Activated naive CD8-positive, alpha-beta T cell treated with anti-CD3 and anti-CD28 coated beads, Interleukin-2, amount 10 ng/mL, durations not matched to agents 7 days and 5 days (primary cell): ENCODE data around the gene TES. TPM values are rescaled to one million over a fixed set of nuclear protein-coding genes. Genes with fewer than 3 reads are reported as not detected.
A peak's percentile ranks its signal among the peaks of the same experiment; 100 is the strongest.

Experiments used
- ATAC-seq: fragments of 150-1000 bp; cut with Tn5 transposase; one replicate; pipeline ENCODE4 v1.10.0; 2021; ENCODE audit warnings: low read depth, moderate library complexity
- POLR2A ChIA-PET: fragments of 350-600 bp; sonication (Branson Sonifier 250); formaldehyde crosslinking; loops from one replicate; lab custom pipeline; 2021; ENCODE audit warnings: antibody characterized with exemption; lab: Charles Lee
- DNase-seq: peaks from one replicate; pipeline ENCODE4 v3.0.0; 2021
- H3K27ac Mint-ChIP-seq: one replicate; pipeline ENCODE4 v1.8.0; 2022; ENCODE audit warnings: mild to moderate bottlenecking, mixed read lengths
- H3K27me3 Mint-ChIP-seq: one replicate; pipeline ENCODE4 v1.8.0; 2022; ENCODE audit warnings: mild to moderate bottlenecking, moderate library complexity, mixed read lengths
- H3K36me3 Mint-ChIP-seq: one replicate; pipeline ENCODE4 v1.8.0; 2021; ENCODE audit warnings: mild to moderate bottlenecking, mixed read lengths
- H3K4me1 Mint-ChIP-seq: one replicate; pipeline ENCODE4 v1.8.0; 2021; ENCODE audit warnings: mixed read lengths
- H3K4me3 Mint-ChIP-seq: one replicate; pipeline ENCODE4 v1.8.0; 2022; ENCODE audit warnings: mild to moderate bottlenecking, moderate library complexity, mixed read lengths
- H3K9me3 Mint-ChIP-seq: one replicate; pipeline ENCODE4 v1.8.0; 2021; ENCODE audit warnings: mixed read lengths
- total RNA-seq, 2 experiments: library from RNA; stranded (reverse); gene quantifications; one replicate each; pipeline ENCODE4 v1.2.3, GENCODE V29; 2021

TES gene
- total RNA-seq, 2 experiments from 2014 or later, result 119 to 121 TPM

DNA sequence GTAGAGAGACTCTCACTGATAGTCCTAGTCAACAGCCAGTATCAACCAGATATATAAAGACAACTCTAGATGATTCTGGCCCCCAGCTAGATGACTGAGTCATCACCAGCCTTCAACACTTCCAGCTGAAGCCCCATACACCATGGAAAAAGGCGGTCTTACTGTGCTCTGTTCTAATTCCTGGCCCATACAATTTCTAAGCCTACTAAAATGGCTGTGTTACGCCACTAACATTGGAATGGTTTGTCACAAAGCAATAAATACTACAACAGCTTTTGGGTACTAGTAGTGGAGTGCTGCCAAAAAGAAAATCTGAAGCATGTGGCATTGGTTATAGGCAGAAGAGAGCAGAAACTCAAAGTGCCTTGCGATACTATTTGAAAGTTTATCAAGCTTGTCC lies 13.0 kb upstream of the TES start:
- ATAC-seq, result no peak
- Mint-ChIP-seq H3K4me1 (no peaks in the 10 kb centered on the region), H3K27me3 (peaks cover 10% of the 10 kb centered on the region), H3K4me3 (no peak overlapping the region), H3K36me3 (peaks cover 2% of the 10 kb centered on the region), H3K9me3 (no peaks in the 10 kb centered on the region), H3K27ac (no peak overlapping the region)
- DNase-seq, result no peak
- POLR2A ChIA-PET, result no interaction called here

DNA sequence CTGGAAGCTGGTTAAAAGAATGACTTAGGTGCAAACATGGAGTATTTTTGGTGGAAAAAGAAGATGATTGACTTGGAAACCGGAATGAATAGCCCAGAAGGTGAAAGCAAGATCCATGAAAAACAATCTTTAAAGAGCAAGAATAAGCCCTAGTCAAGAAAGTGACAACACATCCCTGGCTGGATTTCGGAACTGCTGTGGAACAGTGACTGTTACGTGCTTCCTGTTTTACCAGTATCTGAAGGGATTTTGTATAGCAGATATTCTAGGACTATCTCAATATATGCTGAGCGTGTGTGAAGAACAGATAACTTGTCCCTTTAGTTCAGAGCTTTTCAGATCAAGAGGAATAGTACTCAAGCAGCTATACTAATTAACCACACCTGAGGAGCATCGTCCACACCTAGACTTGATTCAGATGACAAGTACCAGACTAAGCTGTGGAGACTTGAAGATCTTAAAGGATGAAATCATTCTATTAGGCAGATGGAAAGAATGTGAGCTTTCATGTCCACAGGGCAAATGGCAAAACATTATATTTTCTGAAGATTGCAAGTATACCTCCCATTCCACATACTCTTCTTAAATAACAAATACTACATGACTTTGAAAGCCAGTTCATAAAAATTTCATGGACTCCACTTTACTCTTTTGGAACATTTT lies 11.5 kb upstream of the TES start:
- peaks cover 2% of the 10 kb centered on the region for H3K36me3 Mint-ChIP-seq
- no peak for ATAC-seq

DNA sequence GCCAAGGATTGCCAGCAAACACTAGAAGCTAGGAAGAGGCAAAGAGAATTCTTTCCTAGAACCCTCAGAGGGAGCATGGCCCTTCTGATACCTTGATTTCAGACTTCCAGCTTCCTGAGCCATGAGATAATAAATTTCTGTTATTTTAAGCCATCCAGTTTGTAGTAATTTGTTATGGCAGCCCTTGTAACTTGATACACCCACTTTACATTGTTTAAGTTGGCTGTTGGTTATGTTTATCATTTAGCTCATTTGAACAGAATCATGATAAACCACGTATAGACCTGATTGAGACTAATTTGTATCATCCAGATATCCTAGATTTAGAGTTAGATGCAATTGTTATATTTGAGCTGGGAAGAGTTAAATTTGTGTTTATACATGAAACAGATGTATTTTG lies 9.4 kb upstream of the TES start:
- H3K4me1 Mint-ChIP-seq, result no peaks in the 10 kb centered on the region
- H3K27ac Mint-ChIP-seq, result no peak overlapping the region

More for the DNA sequence above, 11.5 kb upstream of the TES start:
- Mint-ChIP-seq H3K27me3 (peaks cover 15% of the 10 kb centered on the region), H3K27ac (no peak overlapping the region), H3K4me3 (no peak overlapping the region), H3K4me1 (no peaks in the 10 kb centered on the region), H3K9me3 (no peaks in the 10 kb centered on the region)
- POLR2A ChIA-PET, result interaction anchor here (0.9 kb wide), 1 partner anchor 12 kb away, joined by 4 read pairs; the partner anchor contains the start of gene TES
- DNase-seq, result no peak

DNA sequence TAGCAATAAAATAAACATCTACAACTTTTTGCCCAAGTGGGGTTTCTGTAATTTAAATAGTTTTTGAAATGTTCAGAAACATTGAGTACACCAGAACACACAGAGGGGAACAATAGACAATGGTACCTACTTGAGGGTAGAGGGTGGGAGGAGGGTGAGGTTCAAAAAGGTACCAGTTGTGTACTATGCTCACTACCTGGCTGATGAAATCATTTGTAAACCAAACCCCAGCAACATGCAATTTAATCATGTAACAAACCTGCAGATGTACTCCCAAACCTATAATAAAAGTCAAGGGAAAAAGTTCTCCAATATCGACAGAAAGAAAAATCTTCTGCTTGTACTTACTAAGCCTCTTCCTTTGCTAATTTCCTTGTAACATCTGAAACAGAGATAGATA lies 4.2 kb upstream of the TES start:
- Mint-ChIP-seq H3K4me1 (peaks cover 7% of the 10 kb centered on the region), H3K4me3 (no peak overlapping the region), H3K9me3 (peaks cover 4% of the 10 kb centered on the region), H3K36me3 (peaks cover 4% of the 10 kb centered on the region), H3K27ac (no peak overlapping the region), H3K27me3 (peaks cover 10% of the 10 kb centered on the region)
- ATAC-seq (no peak), DNase-seq (no peak)
- POLR2A ChIA-PET, result no interaction called here

More for the DNA sequence above, 9.4 kb upstream of the TES start:
- DNase-seq (no peak), ATAC-seq (no peak)
- POLR2A ChIA-PET, result interaction anchor here (0.6 to 2.6 kb wide), 2 partner anchors 10 to 251 kb away, joined by 4 to 11 read pairs; partner anchors contain the start of gene TES
- Mint-ChIP-seq H3K27me3 (peaks cover 13% of the 10 kb centered on the region), H3K9me3 (no peaks in the 10 kb centered on the region), H3K4me3 (no peak overlapping the region), H3K36me3 (peaks cover 2% of the 10 kb centered on the region)

DNA sequence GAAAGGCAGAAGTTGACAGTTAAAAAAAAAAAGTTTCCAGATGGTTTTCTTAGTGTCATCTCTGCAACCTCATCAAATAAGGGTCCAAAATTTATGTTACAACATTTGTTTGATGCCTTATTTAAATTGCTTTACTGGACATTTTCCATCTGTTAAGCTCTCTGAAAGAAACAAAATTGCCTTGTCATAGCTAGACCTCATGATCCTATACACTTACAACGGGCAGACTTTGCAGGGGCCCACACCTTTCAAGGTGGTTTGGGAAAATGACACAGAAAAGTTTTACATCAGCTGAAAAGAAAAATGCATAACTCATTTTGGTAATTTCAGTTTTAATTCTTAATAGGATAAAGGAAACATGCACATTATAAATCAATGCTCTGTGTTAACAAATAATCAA lies 1.4 kb upstream of the TES start:
- Mint-ChIP-seq H3K27me3 (no peaks in the 10 kb centered on the region), H3K27ac (no peak overlapping the region), H3K4me3 (no peak overlapping the region), H3K36me3 (peaks cover 13% of the 10 kb centered on the region), H3K4me1 (peaks cover 22% of the 10 kb centered on the region), H3K9me3 (peaks cover 4% of the 10 kb centered on the region)
- DNase-seq (no peak), ATAC-seq (no peak)
- POLR2A ChIA-PET, result interaction anchor here (0.7 kb wide), 1 partner anchor 175 kb away, joined by 3 read pairs; no protein-coding TSS in a partner anchor

DNA sequence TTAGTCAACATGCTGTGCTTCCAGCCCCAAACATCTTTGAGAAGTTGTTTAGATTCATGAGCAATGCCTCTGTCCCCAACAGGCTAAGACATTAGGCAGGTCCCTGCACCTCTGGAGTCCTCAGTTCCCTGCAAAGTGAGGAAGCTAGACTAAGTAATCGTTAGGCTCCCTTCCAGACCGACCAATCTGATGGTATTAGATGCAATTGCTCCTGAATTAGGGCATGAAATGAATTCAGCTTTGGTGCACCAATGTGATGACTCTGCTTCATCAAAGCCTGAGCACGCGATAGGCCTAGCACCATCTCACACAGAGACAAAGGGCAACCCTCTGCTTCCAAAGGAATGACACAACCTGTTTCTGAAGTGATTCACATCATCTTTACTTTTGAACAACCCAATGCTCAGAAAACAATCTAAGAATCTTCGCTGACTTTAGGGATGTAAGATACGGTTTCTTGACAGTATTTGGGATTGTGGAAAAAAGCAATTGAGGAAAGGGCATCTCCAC lies 723 bp upstream of the TES start:
- ATAC-seq, result no peak
- peak overlapping the region; percentile 93 for H3K4me3 Mint-ChIP-seq
- no peak for DNase-seq
- no peaks in the 10 kb centered on the region for H3K27me3 Mint-ChIP-seq
- peaks cover 4% of the 10 kb centered on the region for H3K9me3 Mint-ChIP-seq
- H3K4me1 Mint-ChIP-seq, result peaks cover 27% of the 10 kb centered on the region
- H3K27ac Mint-ChIP-seq, result no peak overlapping the region
- POLR2A ChIA-PET, result interaction anchor here (1.0 to 2.7 kb wide), 10 partner anchors 8 to 743 kb away, joined by 3 to 23 read pairs (median 5); partner anchors contain the start of gene ST7
- peaks cover 15% of the 10 kb centered on the region for H3K36me3 Mint-ChIP-seq

DNA sequence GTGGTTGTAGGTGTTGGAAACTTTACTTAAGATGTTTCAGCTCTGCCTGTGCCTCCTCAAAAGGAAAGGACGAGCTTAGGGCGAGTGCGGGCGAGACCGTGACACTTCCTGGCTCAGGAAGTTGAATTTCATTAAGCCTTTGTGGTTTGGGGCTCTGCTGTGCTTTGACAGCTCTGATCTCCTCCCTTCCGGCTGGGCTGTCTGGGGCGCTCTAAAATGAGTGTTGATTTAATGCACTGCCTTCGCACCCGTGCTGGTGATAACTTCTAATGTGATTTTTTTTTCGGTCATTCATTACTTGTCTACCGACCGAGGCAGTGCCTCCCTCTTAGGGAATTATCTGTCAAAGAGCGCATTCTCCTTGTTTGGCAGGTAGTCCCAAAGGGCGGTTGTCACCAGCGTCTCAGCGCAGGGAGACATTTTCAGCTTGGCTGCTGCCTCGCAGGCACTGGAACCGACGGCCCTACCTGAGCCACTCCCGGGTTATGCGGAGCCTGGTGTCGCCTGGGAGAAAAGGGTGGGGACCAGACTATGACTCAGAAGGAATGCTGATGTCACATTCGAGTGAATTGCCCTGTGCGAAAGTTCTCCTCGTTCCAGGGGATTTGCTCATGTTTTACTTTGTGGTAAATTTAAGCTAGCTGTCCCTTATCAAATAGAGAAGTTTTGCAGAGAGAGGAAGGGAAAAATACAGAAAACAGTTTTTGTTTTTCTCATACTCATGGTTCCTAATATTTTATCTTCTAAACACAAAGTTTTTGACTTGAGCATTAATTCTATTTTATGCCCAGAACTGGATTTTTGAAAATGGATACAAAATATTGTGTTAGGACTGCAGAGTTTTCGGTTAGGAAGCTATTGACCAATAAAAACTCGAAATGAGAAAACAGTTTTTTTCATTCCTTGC lies 920 bp downstream of the TES start:
- Mint-ChIP-seq H3K4me1 (peaks cover 42% of the 10 kb centered on the region), H3K27me3 (no peaks in the 10 kb centered on the region), H3K36me3 (peaks cover 23% of the 10 kb centered on the region), H3K27ac (peak overlapping the region; percentile 96), H3K9me3 (peaks cover 4% of the 10 kb centered on the region), H3K4me3 (peak overlapping the region; percentile 97)
- ATAC-seq (peak; percentile 80), DNase-seq (peak; percentile 69)
- POLR2A ChIA-PET, result interaction anchor here (0.8 to 2.7 kb wide), 20 partner anchors 8 to 742 kb away, joined by 3 to 23 read pairs (median 4); partner anchors contain the start of gene ST7

DNA sequence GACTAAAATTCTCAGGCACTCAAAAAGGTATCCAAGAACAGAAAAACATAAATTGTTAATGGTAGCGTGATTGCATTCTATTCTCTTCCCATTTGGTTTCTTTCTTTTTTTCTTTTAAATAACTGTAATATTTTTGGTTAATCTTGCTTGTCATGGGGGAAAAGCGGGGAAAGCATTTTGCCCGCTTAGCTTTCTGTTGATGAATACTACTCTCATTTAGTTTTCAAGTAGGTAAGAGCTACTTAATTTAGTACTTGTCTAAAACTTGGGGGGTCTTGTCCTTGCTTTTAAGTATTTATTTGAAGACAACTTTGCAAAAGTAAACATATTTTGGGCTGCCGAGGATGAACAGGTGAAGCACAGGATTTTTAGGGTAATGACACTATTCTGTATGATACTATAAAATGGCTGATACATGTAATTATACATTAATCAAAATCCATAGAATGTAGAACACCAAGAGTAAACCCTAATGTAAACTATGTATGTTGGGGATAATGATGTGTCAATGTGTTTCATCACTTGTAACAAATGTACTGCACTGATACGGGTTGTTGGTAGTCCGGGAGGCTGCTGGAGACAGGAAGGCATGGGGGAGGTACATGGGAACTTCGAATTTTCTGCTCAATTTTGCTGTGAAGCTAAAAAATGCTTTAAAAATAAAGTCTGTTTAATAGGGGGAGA lies 1.7 kb downstream of the TES start:
- no peaks in the 10 kb centered on the region for H3K27me3 Mint-ChIP-seq
- H3K9me3 Mint-ChIP-seq, result peaks cover 4% of the 10 kb centered on the region
- no peak for ATAC-seq
- H3K4me1 Mint-ChIP-seq, result peaks cover 45% of the 10 kb centered on the region
- H3K36me3 Mint-ChIP-seq, result peaks cover 23% of the 10 kb centered on the region
- DNase-seq, result no peak
- POLR2A ChIA-PET, result interaction anchor here (1.0 to 2.7 kb wide), 6 partner anchors 8 to 67 kb away, joined by 4 to 23 read pairs (median 6); no protein-coding TSS in a partner anchor
- H3K27ac Mint-ChIP-seq, result peak overlapping the region; percentile 96
- peak overlapping the region; percentile 97 for H3K4me3 Mint-ChIP-seq

DNA sequence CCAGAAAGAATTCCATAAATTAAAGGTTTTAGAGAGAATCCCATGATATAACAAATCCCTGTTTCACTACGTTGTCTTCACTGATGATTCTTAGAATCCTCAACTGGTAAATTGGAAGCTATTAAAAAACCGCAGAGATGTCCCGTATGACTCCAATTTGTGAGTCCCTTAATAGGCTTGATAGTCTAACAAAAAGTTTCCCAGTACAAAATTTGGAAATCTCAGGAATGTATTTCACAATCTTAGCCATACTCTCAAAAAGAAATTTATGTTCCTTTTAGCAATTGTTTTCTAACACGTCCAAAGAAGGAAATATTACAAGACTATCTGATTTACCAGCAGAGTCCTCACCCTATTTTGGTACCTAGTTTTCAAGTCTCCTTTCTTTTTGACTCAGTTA lies 2.5 kb downstream of the TES start:
- DNase-seq (no peak), ATAC-seq (no peak)
- Mint-ChIP-seq H3K27ac (peak overlapping the region; percentile 68), H3K9me3 (peaks cover 3% of the 10 kb centered on the region), H3K27me3 (no peaks in the 10 kb centered on the region), H3K36me3 (peaks cover 21% of the 10 kb centered on the region), H3K4me3 (peak overlapping the region; percentile 97), H3K4me1 (peaks cover 50% of the 10 kb centered on the region)
- POLR2A ChIA-PET, result interaction anchor here (0.9 kb wide), 1 partner anchor 32 kb away, joined by 3 read pairs; no protein-coding TSS in a partner anchor

DNA sequence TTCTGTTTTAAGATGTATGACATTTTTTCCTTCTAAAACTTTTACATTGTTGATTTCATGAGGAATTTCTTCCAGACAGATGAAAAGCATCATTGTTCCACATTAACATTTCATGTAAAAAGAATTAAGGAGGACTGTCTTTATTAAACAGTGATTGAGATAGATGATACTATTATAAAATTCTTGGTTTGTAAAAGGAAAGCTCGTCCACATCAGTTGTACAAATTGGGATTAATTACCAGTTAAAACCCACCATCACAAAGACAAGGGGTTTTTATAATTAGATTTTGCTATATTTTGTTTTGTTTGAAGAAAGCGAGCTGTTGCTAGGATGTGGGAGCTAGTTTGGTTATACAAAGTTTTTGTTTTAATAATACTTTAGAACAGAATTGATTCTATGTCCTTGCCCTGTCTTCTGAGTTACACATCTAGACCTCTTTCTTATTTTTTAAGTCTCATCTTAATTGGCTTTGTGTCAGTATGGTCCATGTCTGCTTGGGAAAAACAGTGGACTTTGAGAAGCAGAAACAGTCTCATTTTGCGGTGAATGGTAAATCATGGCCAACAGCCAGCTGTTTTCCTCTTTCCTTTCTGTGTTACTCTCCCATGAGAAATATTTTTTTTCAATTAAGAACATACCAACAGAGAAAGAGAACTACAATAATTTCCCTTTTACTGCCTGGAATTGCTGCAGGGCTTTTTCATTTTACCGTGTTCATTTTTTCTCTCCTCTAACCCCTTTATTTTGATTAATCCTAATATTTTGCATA lies 3.2 kb downstream of the TES start:
- ATAC-seq (no peak), DNase-seq (no peak)
- H3K9me3 Mint-ChIP-seq, result no peaks in the 10 kb centered on the region
- peak overlapping the region; percentile 68 for H3K27ac Mint-ChIP-seq
- peaks cover 21% of the 10 kb centered on the region for H3K36me3 Mint-ChIP-seq
- H3K27me3 Mint-ChIP-seq, result no peaks in the 10 kb centered on the region
- POLR2A ChIA-PET, result interaction anchor here (0.9 kb wide), 1 partner anchor 33 kb away, joined by 3 read pairs; no protein-coding TSS in a partner anchor
- H3K4me1 Mint-ChIP-seq, result peaks cover 56% of the 10 kb centered on the region
- H3K4me3 Mint-ChIP-seq, result peak overlapping the region; percentile 97

DNA sequence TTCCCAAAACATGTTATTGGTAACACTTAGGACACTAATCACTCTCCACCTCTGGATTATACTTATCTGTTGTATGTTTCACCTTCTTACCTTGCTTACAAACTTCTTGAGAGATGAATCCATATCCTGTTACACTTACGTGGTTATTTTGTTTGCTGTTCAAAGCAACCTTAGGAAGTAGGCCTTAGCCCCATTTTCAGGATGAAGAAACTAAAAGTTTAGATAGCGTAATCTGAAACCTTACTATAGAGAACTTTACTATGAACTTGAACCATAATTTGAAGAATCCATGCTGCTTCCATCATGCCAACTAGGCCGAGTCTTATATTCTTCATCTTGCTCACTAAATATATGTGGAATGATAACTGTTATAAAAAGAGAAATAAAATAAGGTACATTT lies 4.6 kb downstream of the TES start:
- H3K27ac Mint-ChIP-seq, result peak overlapping the region; percentile 11
- DNase-seq, result no peak
- POLR2A ChIA-PET, result no interaction called here
- H3K36me3 Mint-ChIP-seq, result peaks cover 25% of the 10 kb centered on the region
- no peaks in the 10 kb centered on the region for H3K9me3 Mint-ChIP-seq
- ATAC-seq, result no peak
- no peaks in the 10 kb centered on the region for H3K27me3 Mint-ChIP-seq
- peaks cover 62% of the 10 kb centered on the region for H3K4me1 Mint-ChIP-seq
- H3K4me3 Mint-ChIP-seq, result peak overlapping the region; percentile 47

DNA sequence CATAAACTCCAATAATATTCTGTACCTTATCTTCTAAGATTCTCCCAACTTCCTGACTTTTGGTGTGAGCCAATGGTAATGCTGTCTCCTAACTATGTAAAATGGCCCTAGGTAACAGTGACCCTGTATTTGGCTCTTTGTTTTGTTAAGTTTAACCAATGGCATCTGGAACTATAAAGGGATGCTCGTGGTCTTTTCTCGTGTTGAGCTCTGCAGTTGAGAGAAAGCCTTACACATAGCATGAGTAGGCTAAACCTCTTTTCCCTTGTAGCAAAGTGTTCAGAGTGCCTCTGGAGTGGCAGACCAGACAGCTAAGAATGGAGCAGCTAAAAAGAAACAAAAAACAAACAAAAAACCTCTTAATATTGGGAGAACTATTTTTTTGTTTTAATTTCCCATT lies 5.2 kb downstream of the TES start:
- Mint-ChIP-seq H3K4me3 (peak overlapping the region; percentile 50), H3K27me3 (no peaks in the 10 kb centered on the region), H3K36me3 (peaks cover 25% of the 10 kb centered on the region), H3K9me3 (no peaks in the 10 kb centered on the region), H3K4me1 (peaks cover 61% of the 10 kb centered on the region), H3K27ac (peak overlapping the region; percentile 7)
- DNase-seq, result no peak
- POLR2A ChIA-PET, result no interaction called here
- ATAC-seq, result no peak
